GM13976 (cell line): ENCODE results near the gene TRPC3.

Experiments used
- DNase-seq: peaks from one replicate; pipeline ENCODE4 v3.0.0; 2012; ENCODE audit warnings: low spot score
- CTCF ChIP-seq: IDR thresholded peaks from 2 replicates; pipeline ENCODE4 v1.5.1; 2012; ENCODE audit warnings: borderline replicate concordance, mild to moderate bottlenecking; ENCODE audit not compliant: insufficient read depth; ENCODE audit errors: extremely low read depth, missing control alignments, control extremely low read depth
- in situ Hi-C: fragments of 300-500 bp; cut with MboI; formaldehyde crosslinking; loops from one replicate; pipeline ENCODE4 v1.12.0; 2022; ENCODE audit warnings: low sequenced_read_pairs, mixed read lengths, inconsistent platforms; ENCODE audit not compliant: unreplicated experiment

TRPC3 gene

GRCh38 chr4:121988950-121989349 lies 37.1 kb upstream of the TRPC3 start:
- in situ Hi-C loops = no loop called here
- DNase-seq = no peak
- no peak for TF ChIP-seq CTCF

DNA sequence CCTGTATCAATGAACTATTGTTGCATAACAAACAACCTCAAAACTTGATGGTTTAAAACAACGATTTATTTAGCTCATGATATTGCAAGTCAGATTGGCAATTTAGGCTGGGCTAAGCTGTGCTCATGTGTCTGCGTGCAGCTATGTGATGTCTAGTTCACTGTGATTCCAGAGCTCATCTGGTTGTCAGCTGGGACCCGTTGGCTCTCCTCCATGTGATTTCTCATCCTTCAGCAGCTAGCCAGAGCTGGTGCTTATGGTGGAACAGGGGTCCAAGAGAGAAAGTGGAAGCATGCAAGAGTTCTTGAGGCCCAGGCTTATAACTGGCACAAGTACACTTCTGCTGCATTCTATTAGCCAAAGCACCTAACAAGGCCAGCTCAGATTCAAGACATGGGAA lies 28.8 kb upstream of the TRPC3 start:
- DNase-seq = no peak
- TF ChIP-seq CTCF = no peak
- in situ Hi-C loops = no loop called here

DNA sequence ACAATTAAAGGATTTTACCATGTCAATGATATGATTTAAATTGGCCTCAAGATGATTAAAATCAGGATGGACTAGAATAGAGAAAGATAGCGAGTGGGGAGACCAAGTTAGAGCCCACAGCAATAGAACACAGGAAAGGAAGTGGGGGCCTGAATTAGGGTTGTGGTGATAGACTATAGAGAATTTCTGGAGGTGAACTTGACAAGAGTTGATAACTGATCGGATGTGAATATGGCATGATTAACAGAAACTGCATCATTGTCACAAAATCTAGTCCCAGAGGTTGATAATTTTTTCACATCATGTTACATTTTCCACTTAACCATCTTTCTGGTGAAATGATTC lies 26.3 kb upstream of the TRPC3 start:
- no peak for DNase-seq
- TF ChIP-seq CTCF = no peak
- in situ Hi-C loops = no loop called here

DNA sequence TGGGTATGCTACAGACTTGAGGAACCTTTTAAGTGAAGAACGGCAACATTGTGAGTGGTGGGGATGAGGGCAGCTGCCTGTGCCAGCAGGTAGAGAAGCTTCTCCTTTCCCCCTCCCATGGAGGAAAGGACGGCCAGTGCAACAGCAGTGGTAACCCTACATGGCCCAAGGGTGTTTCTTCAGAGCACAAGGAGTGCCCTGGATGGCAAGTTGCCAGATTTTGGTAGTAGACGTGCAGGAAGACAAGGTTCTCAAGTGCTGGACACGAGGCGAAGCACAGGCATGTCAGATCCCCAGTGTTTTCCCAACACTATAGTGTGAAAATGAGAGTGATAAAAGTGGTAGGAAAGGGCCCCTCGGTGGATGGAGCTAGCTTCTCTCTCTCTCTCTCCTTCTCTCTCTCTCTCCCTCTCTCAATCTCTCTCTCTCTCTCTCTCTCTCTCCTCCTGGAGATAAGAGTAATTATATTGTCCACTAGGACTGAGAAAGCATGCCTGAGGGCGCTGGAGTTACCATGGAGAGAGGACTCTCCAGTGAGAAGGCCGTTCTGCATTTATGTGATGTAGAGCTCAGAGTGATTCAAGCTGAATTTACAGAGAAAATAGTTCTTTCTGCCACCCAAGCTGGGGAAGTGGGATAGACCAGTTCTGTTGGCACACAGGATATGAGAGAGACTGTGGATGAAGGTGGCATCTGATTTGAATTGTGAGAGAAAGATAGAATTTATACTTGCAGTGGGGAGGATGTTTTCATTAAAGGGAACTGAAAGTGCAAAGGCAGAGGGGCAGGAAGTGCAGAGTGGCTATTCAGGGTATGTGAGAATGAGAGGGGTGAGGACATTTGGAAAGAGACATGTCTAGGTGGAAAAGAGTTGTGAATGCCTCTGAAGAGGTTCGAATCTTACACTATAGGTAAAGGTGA lies 25.7 kb upstream of the TRPC3 start:
- TF ChIP-seq CTCF = no peak
- in situ Hi-C loops = no loop called here
- DNase-seq = peak; percentile 25

DNA sequence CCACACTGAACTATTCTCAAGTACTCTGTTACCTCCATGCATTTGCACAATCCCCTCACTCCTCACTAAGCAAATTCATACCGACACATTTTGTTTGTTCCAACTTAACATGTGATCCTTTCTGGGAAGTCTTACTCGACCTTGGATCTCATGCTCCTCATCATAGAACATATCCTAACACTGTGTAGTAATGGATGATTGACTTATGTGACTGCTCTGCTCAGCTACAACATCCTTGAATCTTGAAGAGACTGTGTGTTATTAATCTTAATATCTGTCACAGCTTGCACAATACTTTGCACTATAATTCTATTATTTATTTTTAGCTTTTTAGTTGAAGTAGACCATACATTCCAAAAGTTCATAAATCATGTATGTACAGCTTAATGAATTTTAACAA lies 23.9 kb upstream of the TRPC3 start:
- no peak for TF ChIP-seq CTCF
- in situ Hi-C loops = no loop called here
- DNase-seq = no peak

GRCh38 chr4:121973816-121974215 lies 22.0 kb upstream of the TRPC3 start:
- in situ Hi-C loops = no loop called here
- no peak for DNase-seq
- no peak for TF ChIP-seq CTCF

GRCh38 chr4:121968859-121969258 lies 17.0 kb upstream of the TRPC3 start:
- DNase-seq = no peak
- in situ Hi-C loops = no loop called here
- TF ChIP-seq CTCF = no peak
